Epithelial cell of esophagus (primary cell): ENCODE results near the gene WDR86.

Experiments used
- DNase-seq: peaks from one replicate; pipeline ENCODE4 v3.0.0; 2010; ENCODE audit warnings: low read depth
- H3K4me3 ChIP-seq: 2 replicates; pipeline ENCODE4 v1.5.1; 2011; ENCODE audit warnings: mild to moderate bottlenecking, low read length, control low read depth
- CTCF ChIP-seq: IDR thresholded peaks from 2 replicates; pipeline ENCODE4 v1.5.1; 2011; ENCODE audit warnings: low read depth, mild to moderate bottlenecking, low read length, control low read depth, inconsistent platforms; ENCODE audit not compliant: insufficient read depth; ENCODE audit errors: missing control alignments

Gene WDR86

DNA sequence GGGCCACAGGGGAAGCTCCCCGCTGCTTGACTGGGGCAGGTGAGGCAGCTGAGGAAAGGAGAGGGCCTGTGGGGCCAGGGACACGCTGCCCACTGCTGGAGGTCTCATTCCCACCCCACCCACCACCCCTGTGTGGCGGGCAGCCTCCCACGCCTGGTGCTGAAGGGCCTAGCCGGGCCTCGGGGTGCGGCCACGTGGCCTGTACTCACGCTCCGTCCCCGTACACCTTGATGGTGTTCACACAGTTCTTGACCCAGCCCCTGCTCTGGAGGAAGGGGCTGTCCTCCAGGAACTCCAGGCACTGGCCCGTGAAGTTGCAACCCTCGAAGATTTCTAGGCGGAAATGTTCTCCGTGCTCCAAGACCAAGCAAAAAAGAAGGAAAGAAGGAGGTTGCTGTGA is 26.1 kb upstream of the WDR86 start:
- TF ChIP-seq CTCF: no peak
- no peak overlapping the region for H3K4me3 ChIP-seq
- no peak for DNase-seq

DNA sequence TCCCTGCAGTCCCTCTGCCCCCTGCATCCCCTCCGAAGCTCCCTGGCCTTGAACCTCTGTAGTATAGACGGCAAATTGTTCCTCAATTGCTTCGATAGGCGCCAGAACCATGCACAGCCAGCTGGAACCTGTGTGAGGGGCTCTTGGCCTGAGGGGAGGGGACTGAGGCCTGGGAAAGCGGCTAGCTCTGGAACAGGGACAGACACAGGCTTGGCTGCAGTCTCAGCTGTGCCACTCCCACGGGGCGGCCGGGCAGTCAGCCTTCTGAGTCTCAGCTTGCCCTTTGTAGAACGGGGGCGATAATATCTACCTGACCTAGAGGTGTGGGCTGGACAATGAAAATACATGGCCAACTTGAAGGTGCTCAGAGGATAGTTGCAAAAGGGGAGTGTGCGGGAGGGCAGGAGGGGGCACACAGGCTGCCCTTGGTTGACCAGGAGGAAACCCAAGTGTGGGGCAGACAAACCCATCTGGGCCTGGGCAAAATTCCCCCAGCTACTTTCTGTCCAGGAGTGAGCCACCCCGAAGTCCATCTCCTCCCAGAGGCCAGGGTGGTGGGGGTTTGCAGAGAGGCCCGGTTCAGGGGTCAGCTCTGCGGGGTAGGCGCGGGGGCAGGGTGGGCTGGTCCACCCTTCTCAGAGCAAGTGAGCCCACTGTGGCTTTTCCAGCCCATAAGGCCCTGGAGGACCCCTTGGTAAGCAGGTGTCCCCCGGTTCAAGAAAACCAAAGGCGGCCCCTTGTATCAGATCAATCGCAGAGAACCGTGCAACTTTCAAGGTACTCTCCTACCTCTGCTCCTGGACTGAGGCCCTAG is 25.5 kb upstream of the WDR86 start:
- no peak for TF ChIP-seq CTCF
- H3K4me3 ChIP-seq: no peak overlapping the region

DNA sequence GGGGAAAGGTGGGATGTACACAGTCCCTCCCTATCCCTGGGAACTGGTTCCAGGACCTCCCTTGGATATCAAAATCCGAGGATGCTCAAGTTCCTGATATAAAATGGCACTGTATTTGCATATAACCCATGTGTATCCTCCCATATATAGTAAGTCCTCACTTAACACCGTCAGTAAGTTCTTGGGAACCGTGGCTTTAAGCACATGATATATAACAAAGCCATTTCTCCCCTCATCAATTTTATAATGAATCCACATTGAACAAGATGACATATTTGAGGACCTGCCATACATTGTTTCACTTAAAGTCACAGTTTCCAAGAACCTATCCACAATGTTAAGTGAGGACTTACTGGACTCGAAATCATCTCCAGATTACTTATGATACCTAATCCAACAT is 24.7 kb upstream of the WDR86 start:
- no peak for TF ChIP-seq CTCF
- no peak overlapping the region for H3K4me3 ChIP-seq
- DNase-seq: no peak

More for the DNA sequence above, 25.5 kb upstream of the WDR86 start:
- DNase-seq: no peak

- no peak for TF ChIP-seq CTCF
- DNase-seq: no peak
- H3K4me3 ChIP-seq: no peak overlapping the region
Measured at GRCh38 chr7:151433721-151434400, 24.0 kb upstream of the WDR86 start.

GRCh38 chr7:151432658-151433521 is 23.1 kb upstream of the WDR86 start:
- TF ChIP-seq CTCF: peak; percentile 33
- peak; percentile 55 for DNase-seq
- H3K4me3 ChIP-seq: no peak overlapping the region

- no peak for DNase-seq
- no peak overlapping the region for H3K4me3 ChIP-seq
- no peak for TF ChIP-seq CTCF
Measured at GRCh38 chr7:151431768-151432311, 22.0 kb upstream of the WDR86 start.
